Fibroblast of upper back skin (primary cell): ENCODE results near the gene MAPK14.
"Not testable (repeated sequence)": the region's sequence is repeated elsewhere in the genome, so short reads cannot be mapped to it uniquely, and the experiment has no call there.

Source experiments
- DNase-seq: peaks from one replicate; pipeline ENCODE4 v3.0.0-alpha.2; 2013

Gene MAPK14

GRCh38 chr6:36124881-36125280 is 97.3 kb downstream of the MAPK14 start:
- DNase-seq, result no peak

- DNase-seq, result no peak
Measured at GRCh38 chr6:36125575-36125974, 98.0 kb downstream of the MAPK14 start.

GRCh38 chr6:36126121-36126520 is 98.5 kb downstream of the MAPK14 start:
- no peak for DNase-seq

GRCh38 chr6:36126553-36127458 is 99.2 kb downstream of the MAPK14 start:
- DNase-seq, result no peak

GRCh38 chr6:36127462-36128016 is 99.9 kb downstream of the MAPK14 start:
- DNase-seq, result peak; percentile 55

- no peak for DNase-seq
Measured at GRCh38 chr6:36128073-36128472, 100.5 kb downstream of the MAPK14 start.

GRCh38 chr6:36128793-36129192 is 101.2 kb downstream of the MAPK14 start:
- no peak for DNase-seq

GRCh38 chr6:36129334-36129733 is 101.7 kb downstream of the MAPK14 start:
- not testable (repeated sequence) for DNase-seq

GRCh38 chr6:36129941-36130666 is 102.5 kb downstream of the MAPK14 start, which contains the start of gene MAPK13:
Gene MAPK13, plus strand, starts transcription at chr6:36130513. Its CDS starts 70 bp downstream, at chr6:36130583.
- DNase-seq, result peak; percentile 25

GRCh38 chr6:36130667-36131510 is 103.3 kb downstream of the MAPK14 start:
- DNase-seq, result no peak

- DNase-seq, result peak; percentile 60
Measured at GRCh38 chr6:36131511-36132245, 104.1 kb downstream of the MAPK14 start.

- no peak for DNase-seq
Measured at GRCh38 chr6:36132246-36132895, 104.8 kb downstream of the MAPK14 start.

- DNase-seq, result no peak
Measured at GRCh38 chr6:36133148-36133547, 105.5 kb downstream of the MAPK14 start.

- DNase-seq, result no peak
Measured at GRCh38 chr6:36133912-36134311, 106.3 kb downstream of the MAPK14 start.

- DNase-seq, result no peak
Measured at GRCh38 chr6:36135053-36135731, 107.6 kb downstream of the MAPK14 start.

GRCh38 chr6:36136034-36136433 is 108.4 kb downstream of the MAPK14 start:
- DNase-seq, result no peak

- DNase-seq, result no peak
Measured at GRCh38 chr6:36136551-36136950, 108.9 kb downstream of the MAPK14 start.

GRCh38 chr6:36138667-36139066 is 111.1 kb downstream of the MAPK14 start:
- no peak for DNase-seq

- no peak for DNase-seq
Measured at GRCh38 chr6:36139431-36139830, 111.8 kb downstream of the MAPK14 start.

GRCh38 chr6:36139991-36140710 is 112.5 kb downstream of the MAPK14 start:
- DNase-seq, result no peak
